Adipocyte (in vitro differentiated cells): Measurements from ENCODE around the gene SGMS1.
"Not testable (repeated sequence)": the region's sequence is repeated elsewhere in the genome, so short reads cannot be mapped to it uniquely, and the experiment has no call there.

Experiments
- DNase-seq: peaks from one replicate; pipeline ENCODE4 v3.0.0-alpha.2; 2015; ENCODE audit warnings: low read depth
- H3K27me3 ChIP-seq: replicated peaks from 2 replicates; pipeline ENCODE4 v1.7.0; 2013; ENCODE audit warnings: mild to moderate bottlenecking, low read length, moderate library complexity; ENCODE audit not compliant: control insufficient read depth, insufficient read depth
- H3K36me3 ChIP-seq: 2 replicates; pipeline ENCODE4 v1.7.0; 2013; ENCODE audit warnings: low read length, mild to moderate bottlenecking, moderate library complexity; ENCODE audit not compliant: control insufficient read depth, insufficient read depth, severe bottlenecking
- H3K4me1 ChIP-seq: 2 replicates; pipeline ENCODE4 v1.7.0; 2013; ENCODE audit warnings: mild to moderate bottlenecking, low read length, moderate library complexity; ENCODE audit not compliant: control insufficient read depth, insufficient read depth
- H3K4me3 ChIP-seq: 2 replicates; pipeline ENCODE4 v1.7.0; 2013; ENCODE audit warnings: mild to moderate bottlenecking, low read length, moderate library complexity
- H3K9ac ChIP-seq: 2 replicates; pipeline ENCODE4 v1.7.0; 2013; ENCODE audit warnings: mild to moderate bottlenecking, low read length, moderate library complexity
- H3K9me3 ChIP-seq: 2 replicates; pipeline ENCODE4 v1.7.0; 2013; ENCODE audit warnings: mild to moderate bottlenecking, low read length, moderate library complexity; ENCODE audit not compliant: control insufficient read depth

SGMS1 gene

GRCh38 chr10:50577681-50578350 lies 45.9 kb downstream of the SGMS1 start:
- Histone ChIP-seq H3K4me1 (peaks cover 4% of the 10 kb centered on the region), H3K9me3 (no peaks in the 10 kb centered on the region), H3K36me3 (no peaks in the 10 kb centered on the region), H3K9ac (no peak overlapping the region), H3K4me3 (no peak overlapping the region), H3K27me3 (no peaks in the 10 kb centered on the region)
- peak; percentile 26 for DNase-seq

GRCh38 chr10:50577010-50577409 lies 46.7 kb downstream of the SGMS1 start:
- no peak overlapping the region for H3K4me3 ChIP-seq
- no peak overlapping the region for H3K9ac ChIP-seq
- H3K4me1 ChIP-seq = peaks cover 8% of the 10 kb centered on the region
- DNase-seq = no peak
- H3K27me3 ChIP-seq = no peaks in the 10 kb centered on the region
- no peaks in the 10 kb centered on the region for H3K9me3 ChIP-seq
- no peaks in the 10 kb centered on the region for H3K36me3 ChIP-seq

GRCh38 chr10:50576245-50576815 lies 47.4 kb downstream of the SGMS1 start:
- no peak for DNase-seq
- H3K27me3 ChIP-seq = no peaks in the 10 kb centered on the region

GRCh38 chr10:50575477-50576244 lies 48.1 kb downstream of the SGMS1 start:
- no peak overlapping the region for H3K9ac ChIP-seq
- H3K27me3 ChIP-seq = no peaks in the 10 kb centered on the region
- peaks cover 8% of the 10 kb centered on the region for H3K4me1 ChIP-seq
- H3K9me3 ChIP-seq = no peaks in the 10 kb centered on the region
- no peak for DNase-seq
- H3K36me3 ChIP-seq = no peaks in the 10 kb centered on the region
- H3K4me3 ChIP-seq = no peak overlapping the region

More at GRCh38 chr10:50576245-50576815, 47.4 kb downstream of the SGMS1 start:
- H3K4me1 ChIP-seq = peaks cover 8% of the 10 kb centered on the region
- H3K36me3 ChIP-seq = no peaks in the 10 kb centered on the region
- no peak overlapping the region for H3K4me3 ChIP-seq
- no peak overlapping the region for H3K9ac ChIP-seq
- H3K9me3 ChIP-seq = no peaks in the 10 kb centered on the region

- no peaks in the 10 kb centered on the region for H3K36me3 ChIP-seq
- H3K27me3 ChIP-seq = no peaks in the 10 kb centered on the region
- peaks cover 8% of the 10 kb centered on the region for H3K4me1 ChIP-seq
- H3K9ac ChIP-seq = no peak overlapping the region
- H3K4me3 ChIP-seq = no peak overlapping the region
- no peaks in the 10 kb centered on the region for H3K9me3 ChIP-seq
- DNase-seq = no peak
Observed at GRCh38 chr10:50574931-50575330, 48.8 kb downstream of the SGMS1 start.

DNA sequence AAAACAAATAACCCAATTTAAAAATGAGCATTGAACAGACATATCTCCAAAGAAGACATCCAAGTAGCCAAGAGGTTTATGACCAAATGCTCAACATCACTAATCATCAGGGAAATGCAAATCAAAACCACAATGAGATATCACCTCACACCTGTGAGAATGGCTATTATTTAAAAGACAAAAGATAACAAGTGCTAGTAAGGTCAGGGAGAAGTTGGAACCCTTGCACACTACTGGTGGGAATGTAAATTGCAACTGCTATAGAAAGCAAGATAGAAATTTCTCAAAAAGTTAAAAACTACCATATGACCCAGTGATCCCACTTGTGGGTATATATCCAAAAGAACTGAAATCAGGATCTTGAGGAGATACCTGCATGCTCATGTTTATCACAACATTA lies 49.5 kb downstream of the SGMS1 start:
- Histone ChIP-seq H3K36me3 (no peaks in the 10 kb centered on the region), H3K4me3 (no peak overlapping the region), H3K9me3 (no peaks in the 10 kb centered on the region), H3K9ac (no peak overlapping the region), H3K4me1 (peaks cover 8% of the 10 kb centered on the region), H3K27me3 (no peaks in the 10 kb centered on the region)
- DNase-seq = no peak

DNA sequence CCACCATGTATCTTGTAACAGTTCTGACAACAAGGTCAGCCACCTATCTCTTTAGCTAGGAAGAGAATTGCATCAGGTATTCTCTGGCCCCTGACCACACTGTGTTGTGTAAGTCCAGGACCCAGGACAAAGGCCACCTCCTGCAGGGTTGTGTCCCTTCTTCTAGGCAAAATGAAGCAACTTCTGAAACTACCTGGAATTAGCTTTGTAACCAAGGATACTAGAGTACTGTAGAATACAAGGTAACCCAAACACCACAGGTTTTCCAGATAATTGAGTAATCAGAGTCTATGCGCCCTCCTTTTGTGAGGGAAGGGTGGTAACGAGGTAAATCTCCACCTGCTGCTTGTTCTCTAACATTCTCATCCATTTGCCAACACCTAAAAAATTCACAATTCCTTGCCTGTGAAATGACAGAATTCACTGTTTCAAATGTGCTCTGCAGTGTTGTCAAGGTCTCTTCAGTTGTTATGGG lies 51.7 kb downstream of the SGMS1 start:
- peaks cover 4% of the 10 kb centered on the region for H3K4me1 ChIP-seq
- no peaks in the 10 kb centered on the region for H3K27me3 ChIP-seq
- no peak for DNase-seq
- H3K9me3 ChIP-seq = no peaks in the 10 kb centered on the region
- no peak overlapping the region for H3K9ac ChIP-seq
- no peak overlapping the region for H3K4me3 ChIP-seq
- no peaks in the 10 kb centered on the region for H3K36me3 ChIP-seq

DNA sequence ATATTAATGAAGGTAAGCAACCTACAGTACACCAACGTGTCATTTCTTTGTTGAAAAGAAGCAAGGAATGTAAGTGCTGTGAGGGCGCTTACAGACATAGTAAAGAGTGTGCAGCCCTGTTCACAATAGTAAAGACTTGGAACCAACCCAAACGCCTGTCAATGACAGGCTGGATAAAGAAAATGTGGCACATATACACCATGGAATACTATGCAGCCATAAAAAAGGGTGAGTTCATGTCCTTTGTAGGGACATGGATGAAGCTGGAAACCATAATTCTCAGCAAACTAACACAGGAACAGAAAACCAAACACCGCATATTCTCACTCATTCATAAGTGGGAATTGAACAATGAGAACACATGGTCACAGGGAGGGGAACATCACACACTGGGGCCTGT lies 55.0 kb downstream of the SGMS1 start:
- not testable (repeated sequence) for DNase-seq, H3K4me1 ChIP-seq, H3K36me3 ChIP-seq, H3K9ac ChIP-seq, H3K4me3 ChIP-seq, H3K9me3 ChIP-seq, H3K27me3 ChIP-seq

- Histone ChIP-seq H3K4me1 (peaks cover 4% of the 10 kb centered on the region), H3K4me3 (no peak overlapping the region), H3K9me3 (no peaks in the 10 kb centered on the region), H3K36me3 (no peaks in the 10 kb centered on the region), H3K27me3 (no peaks in the 10 kb centered on the region), H3K9ac (no peak overlapping the region)
- no peak for DNase-seq
Observed at GRCh38 chr10:50567384-50567783, 56.4 kb downstream of the SGMS1 start.

- Histone ChIP-seq H3K4me1 (peaks cover 9% of the 10 kb centered on the region), H3K27me3 (no peaks in the 10 kb centered on the region), H3K4me3 (no peak overlapping the region), H3K36me3 (no peaks in the 10 kb centered on the region), H3K9ac (no peak overlapping the region), H3K9me3 (no peaks in the 10 kb centered on the region)
- DNase-seq = no peak
Observed at GRCh38 chr10:50566150-50566549, 57.6 kb downstream of the SGMS1 start.

GRCh38 chr10:50565301-50566083 lies 58.3 kb downstream of the SGMS1 start:
- Histone ChIP-seq H3K4me1 (peaks cover 15% of the 10 kb centered on the region), H3K4me3 (no peak overlapping the region), H3K9me3 (no peaks in the 10 kb centered on the region), H3K27me3 (no peaks in the 10 kb centered on the region), H3K9ac (no peak overlapping the region), H3K36me3 (no peaks in the 10 kb centered on the region)
- DNase-seq = no peak
